Neural cell (in vitro differentiated cells): ENCODE data around the gene TRPM6. TPM values are rescaled to one million over a fixed set of nuclear protein-coding genes. Genes with fewer than 3 reads are reported as not detected.

Source experiments
- H2AFZ ChIP-seq: fragments of 200-600, 300-800 bp; sonication (generic), shearing (Covaris generic); 2 replicates; pipeline ENCODE4 v1.6.0; 2014; ENCODE audit warnings: low read depth, mild to moderate bottlenecking, antibody characterized with exemption, low read length, moderate library complexity
- H3F3A ChIP-seq: fragments of 200-600 bp; shearing (Covaris generic); 2 replicates; pipeline ENCODE4 v1.6.1; 2016; ENCODE audit warnings: mild to moderate bottlenecking, moderate library complexity, mixed read lengths, antibody characterized with exemption, low read length; ENCODE audit not compliant: insufficient read depth, poor library complexity, severe bottlenecking
- H3K27ac ChIP-seq: fragments of 200-600, 300-800 bp; sonication (generic), shearing (Covaris generic); 2 replicates; pipeline ENCODE4 v1.5.1; 2014; ENCODE audit warnings: mild to moderate bottlenecking, low read length, moderate library complexity
- H3K27me3 ChIP-seq: fragments of 300-800, 200-600 bp; sonication (generic), shearing (Covaris generic); 2 replicates; pipeline ENCODE4 v1.6.0; 2014; ENCODE audit warnings: mild to moderate bottlenecking, low read depth, low read length, moderate library complexity; ENCODE audit not compliant: insufficient read depth
- H3K36me3 ChIP-seq: fragments of 300-800, 200-600 bp; sonication (generic), shearing (Covaris generic); 2 replicates; pipeline ENCODE4 v1.5.1; 2014; ENCODE audit warnings: mild to moderate bottlenecking, antibody characterized with exemption, low read length, moderate library complexity; ENCODE audit not compliant: insufficient read depth
- H3K4me2 ChIP-seq: fragments of 300-800, 200-600 bp; sonication (generic), shearing (Covaris generic); 2 replicates; pipeline ENCODE4 v1.6.0; 2014; ENCODE audit warnings: mild to moderate bottlenecking, low read length
- H3K4me3 ChIP-seq: fragments of 300-800, 200-600 bp; sonication (generic), shearing (Covaris generic); 2 replicates; pipeline ENCODE4 v1.5.1; 2014; ENCODE audit warnings: mild to moderate bottlenecking, low read length, moderate library complexity
- H3K79me2 ChIP-seq: fragments of 200-600 bp; shearing (Covaris generic); replicated peaks from 2 replicates; pipeline ENCODE4 v1.6.0; 2014; ENCODE audit warnings: mild to moderate bottlenecking, low read length, moderate library complexity; ENCODE audit not compliant: insufficient read depth
- H3K9ac ChIP-seq: fragments of 300-800, 200-600 bp; sonication (generic), shearing (Covaris generic); 2 replicates; pipeline ENCODE4 v1.6.1; 2016; ENCODE audit warnings: mild to moderate bottlenecking, low read length, mixed read lengths
- H3K9me2 ChIP-seq: fragments of 200-600 bp; shearing (Covaris generic); 2 replicates; pipeline ENCODE4 v1.6.1; 2016; ENCODE audit warnings: mild to moderate bottlenecking, low read length, mixed read lengths; ENCODE audit not compliant: insufficient read depth
- H3K9me3 ChIP-seq: fragments of 200-600, 300-800 bp; sonication (generic), shearing (Covaris generic); 2 replicates; pipeline ENCODE4 v1.6.1; 2016; ENCODE audit warnings: mild to moderate bottlenecking, mixed run types, low read length, moderate library complexity, mixed read lengths
- H4K20me1 ChIP-seq: fragments of 200-600 bp; shearing (Covaris generic); 2 replicates; pipeline ENCODE4 v1.6.1; 2016; ENCODE audit warnings: mild to moderate bottlenecking, mixed run types; ENCODE audit not compliant: insufficient read depth
- CTCF ChIP-seq: fragments of 450-650 bp; IDR thresholded peaks from 2 replicates; pipeline ENCODE4 v1.5.1; 2014; ENCODE audit warnings: antibody characterized with exemption, mild to moderate bottlenecking, moderate library complexity; ENCODE audit not compliant: poor library complexity, severe bottlenecking
- EP300 ChIP-seq: fragments of 450-650 bp; conservative IDR thresholded peaks from 2 replicates; pipeline ENCODE4 v1.6.1; 2014; ENCODE audit warnings: antibody characterized with exemption, mild to moderate bottlenecking, moderate library complexity; ENCODE audit not compliant: poor library complexity, severe bottlenecking
- EZH2 ChIP-seq: fragments of 200-600, 300-800 bp; shearing (Covaris generic), sonication (generic); IDR thresholded peaks from 2 replicates; pipeline ENCODE4 v1.6.1; 2014; ENCODE audit warnings: antibody characterized with exemption, low read length, borderline replicate concordance, mild to moderate bottlenecking; ENCODE audit not compliant: insufficient read depth, poor library complexity, severe bottlenecking
- MXI1 ChIP-seq: fragments of 450-650 bp; conservative IDR thresholded peaks from 2 replicates; pipeline ENCODE4 v1.6.1; 2014; ENCODE audit warnings: antibody characterized with exemption, mild to moderate bottlenecking; ENCODE audit not compliant: poor library complexity, severe bottlenecking
- POLR2AphosphoS5 ChIP-seq: IDR thresholded peaks from 2 replicates; pipeline ENCODE4 v1.6.1; 2012
- RAD21 ChIP-seq: fragments of 450-650 bp; conservative IDR thresholded peaks from 2 replicates; pipeline ENCODE4 v1.6.1; 2014; ENCODE audit warnings: antibody characterized with exemption, mild to moderate bottlenecking, moderate library complexity
- REST ChIP-seq: IDR thresholded peaks from 2 replicates; pipeline ENCODE4 v1.6.1; 2012; ENCODE audit warnings: borderline replicate concordance
- SMC3 ChIP-seq: fragments of 450-650 bp; conservative IDR thresholded peaks from 2 replicates; pipeline ENCODE4 v1.6.1; 2014; ENCODE audit warnings: antibody characterized with exemption, mild to moderate bottlenecking, moderate library complexity; ENCODE audit not compliant: poor library complexity
- TAF1 ChIP-seq: IDR thresholded peaks from 2 replicates; pipeline ENCODE4 v1.6.1; 2012; ENCODE audit warnings: low read depth
- polyA plus RNA-seq: library from polyadenylated mRNA; depleted of rRNA; stranded (reverse); fragments of >200 nt; gene quantifications from 2 replicates; pipeline ENCODE4 v1.2.3, GENCODE V29; 2014

Gene TRPM6
- polyA plus RNA-seq, 1 donor from 2014 or later, result not detected

GRCh38 chr9:74817281-74817810 is 70.4 kb downstream of the TRPM6 start:
- Histone ChIP-seq H3K36me3 (no peaks in the 10 kb centered on the region), H4K20me1 (no peaks in the 10 kb centered on the region), H3F3A (no peaks in the 10 kb centered on the region), H3K27me3 (no peaks in the 10 kb centered on the region), H3K9me3 (no peaks in the 10 kb centered on the region), H3K9me2 (no peaks in the 10 kb centered on the region), H3K9ac (no peak overlapping the region), H3K4me2 (no peak overlapping the region), H3K79me2 (no peaks in the 10 kb centered on the region), H3K4me3 (no peak overlapping the region), H3K27ac (no peak overlapping the region), H2AFZ (no peak overlapping the region)
- TF ChIP-seq REST, result no peak
- no peak for TF ChIP-seq TAF1
- TF ChIP-seq SMC3, result no peak
- TF ChIP-seq CTCF, result no peak
- TF ChIP-seq RAD21, result no peak
- TF ChIP-seq POLR2AphosphoS5, result no peak
- TF ChIP-seq MXI1, result no peak
- no peak for TF ChIP-seq EZH2
- no peak for TF ChIP-seq EP300

GRCh38 chr9:74810200-74810599 is 77.5 kb downstream of the TRPM6 start:
- H3K36me3 ChIP-seq, result no peaks in the 10 kb centered on the region
- H3K27me3 ChIP-seq, result no peaks in the 10 kb centered on the region
- no peaks in the 10 kb centered on the region for H3K9me3 ChIP-seq
- no peak overlapping the region for H3K9ac ChIP-seq
- TF ChIP-seq SMC3, result no peak
- no peak for TF ChIP-seq MXI1
- no peak for TF ChIP-seq POLR2AphosphoS5
- TF ChIP-seq EZH2, result no peak
- no peak for TF ChIP-seq EP300
- H4K20me1 ChIP-seq, result no peaks in the 10 kb centered on the region
- no peaks in the 10 kb centered on the region for H3K9me2 ChIP-seq
- no peak overlapping the region for H3K27ac ChIP-seq
- H3K4me2 ChIP-seq, result no peak overlapping the region
- H3F3A ChIP-seq, result no peaks in the 10 kb centered on the region
- H3K79me2 ChIP-seq, result no peaks in the 10 kb centered on the region
- no peak overlapping the region for H2AFZ ChIP-seq
- H3K4me3 ChIP-seq, result no peak overlapping the region
